Stomach (tissue), 9 donors: ENCODE results near the gene COLEC12. TPM values are rescaled to one million over a fixed set of nuclear protein-coding genes. Genes with fewer than 3 reads are reported as not detected.

Source experiments
- DNase-seq, 2 donors: peaks; one replicate each; pipeline versions ENCODE4 v3.0.0 to v3.0.0-alpha.2; 2013 to 2019
- H3K27ac ChIP-seq, 5 donors: fragments of 200-600 bp in 4 of 5; sonication (generic) in 4 of 5; one replicate each; pipeline ENCODE4 v1.5.1; 2013 to 2019; ENCODE audit warnings: mild to moderate bottlenecking in 1 of 5, moderate library complexity in 1 of 5
- H3K27me3 ChIP-seq, 3 donors: fragments of 200-600 bp; sonication (generic); one replicate each; pipeline ENCODE4 v1.5.1; 2017 to 2019; ENCODE audit warnings: mixed run types in 1 of 3
- H3K36me3 ChIP-seq, 4 donors: fragments of 200-600 bp; sonication (generic); 1 replicate in 3 of 4; 2 replicates in 1 of 4; pipeline ENCODE4 v1.5.1; 2016 to 2019
- H3K4me1 ChIP-seq, 4 donors: fragments of 200-600 bp; sonication (generic); one replicate each; pipeline ENCODE4 v1.5.1; 2016 to 2019
- H3K4me3 ChIP-seq, 4 donors: fragments of 200-600 bp; sonication (generic) in 3 of 4; one replicate each; pipeline ENCODE4 v1.5.1; 2016 to 2019; ENCODE audit warnings: mild to moderate bottlenecking in 1 of 4
- H3K9me3 ChIP-seq, 4 donors: fragments of 200-600 bp; sonication (generic); one replicate each; pipeline ENCODE4 v1.5.1; 2016 to 2019
- EP300 ChIP-seq: sonication (generic); formaldehyde crosslinking; IDR thresholded peaks from one replicate; pipeline ENCODE4 v1.6.1; 2017; ENCODE audit warnings: antibody characterized with exemption
- POLR2A ChIP-seq, 4 donors: fragments of 450-650 bp; IDR thresholded peaks; one replicate each; pipeline ENCODE4 v1.6.1; 2016; ENCODE audit warnings: antibody characterized with exemption in 4 of 4, control low read depth in 2 of 4, mild to moderate bottlenecking in 1 of 4, moderate library complexity in 1 of 4
- POLR2AphosphoS5 ChIP-seq, 3 donors: sonication (generic); formaldehyde crosslinking; IDR thresholded peaks; one replicate each; pipeline ENCODE4 v1.6.1; 2016; ENCODE audit warnings: antibody characterized with exemption in 3 of 3
- WGBS, 5 donors: extraction: QIAGEN DNeasy Blood & Tissue Kit in 3 of 5; methylation state at CpG; one replicate each; pipeline versions ENCODE4 v1.1.5 to v1.1.7; 2013 to 2018; 5-methylcytosine and 5-hydroxymethylcytosine counted together
- intact Hi-C: fragments of 100-400 bp; cut with DNase I; formaldehyde crosslinking; loops from one replicate; pipeline ENCODE4 v1.15.1; 2023; ENCODE audit warnings: low total_unique reads
- polyA plus RNA-seq, 3 donors: library from polyadenylated mRNA; stranded (reverse); fragments of 200-250 nt; gene quantifications; one replicate each; pipeline ENCODE4 v1.2.3, GENCODE V29; 2013
- total RNA-seq, 5 donors: library from RNA; depleted of rRNA; stranded (reverse); fragments of >200 nt; gene quantifications; one replicate each; pipeline versions ENCODE4 v1.1.0 to v1.2.3, GENCODE V29; 2014 to 2016
- TF ChIP-seq, protein P1 (sequence below), 7 experiments: fragments of 450-650 bp in 4 of 7; fragments of 200-600 bp in 3 of 7; sonication (generic) in 3 of 7; IDR thresholded peaks; one replicate each; pipeline ENCODE4 v1.5.1; 2016 to 2019; ENCODE audit warnings: antibody characterized with exemption in 7 of 7, control low read depth in 2 of 7, mild to moderate bottlenecking in 1 of 7
- donor health status: healthy with polysubstance abuse.
- donor health status: Bipolar disorder and iron deficiency.
- donor health status: healthy.

Gene COLEC12
- total and polyA plus RNA-seq, 8 donors: 1.7 to 37.5 (median 5.6) TPM

DNA sequence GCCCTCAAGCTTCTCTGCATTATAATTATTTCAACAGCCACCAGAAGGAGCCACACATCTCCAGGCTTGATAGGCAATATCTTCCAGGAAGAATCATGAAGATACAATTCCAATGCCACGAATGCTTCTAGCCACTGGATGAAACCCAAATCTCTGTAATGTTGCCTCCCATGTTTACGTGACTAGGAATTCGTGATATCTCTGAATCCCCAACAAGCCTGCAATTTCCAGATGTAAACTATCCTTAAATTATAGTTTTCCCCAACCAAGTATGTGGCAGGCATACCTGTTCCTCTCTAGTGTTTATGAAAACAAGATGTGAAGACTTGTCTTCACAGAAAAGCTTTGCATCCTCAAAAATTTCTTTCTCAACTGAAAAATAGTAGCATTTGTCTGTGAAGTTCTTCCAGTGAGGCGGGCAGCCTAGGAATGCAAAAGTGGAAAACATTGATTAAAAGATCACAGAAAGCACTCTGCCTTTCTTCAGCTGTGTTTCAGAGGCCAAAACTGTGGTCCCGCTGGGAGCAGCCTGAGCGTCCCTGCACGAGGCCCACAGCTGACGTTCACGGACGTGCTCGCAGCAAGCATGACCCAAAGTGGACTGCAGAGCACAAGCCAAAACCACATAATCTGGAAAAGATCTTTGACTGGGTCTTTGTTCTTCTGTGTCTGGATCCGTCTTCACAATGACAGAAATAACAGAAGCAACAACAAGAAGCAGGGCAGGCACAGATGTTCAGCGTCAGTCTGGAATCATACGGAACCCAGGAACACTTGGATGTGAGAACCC is 167.6 kb downstream of the COLEC12 start:
- intact Hi-C loops: no loop called here

DNA sequence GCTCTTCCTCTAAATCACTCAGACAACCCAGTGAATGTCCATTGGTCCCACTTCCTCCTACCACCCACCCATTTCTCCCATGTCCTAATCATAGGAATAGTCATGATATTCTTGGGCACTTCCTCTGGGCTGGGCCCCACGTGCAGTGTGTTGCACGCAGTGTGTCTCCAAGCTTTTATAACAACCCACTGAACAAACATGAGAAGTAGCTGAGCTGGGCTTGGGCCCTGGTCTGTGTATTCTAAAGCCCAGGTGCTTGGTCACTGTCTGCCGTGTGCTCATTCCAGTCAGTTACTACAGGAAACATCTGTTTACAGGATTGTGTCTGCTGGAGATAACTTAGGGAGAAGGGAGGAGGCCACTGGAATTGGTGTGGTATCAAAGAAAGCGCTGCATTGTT is 168.5 kb downstream of the COLEC12 start:
- H3K4me3 ChIP-seq: no peak overlapping the region
- H3K27me3 ChIP-seq: no peaks in the 10 kb centered on the region
- H3K9me3 ChIP-seq: no peaks in the 10 kb centered on the region
- 55 to 67% (median 65%) methylated on average over 4 of the region's 4 CpGs for WGBS, 5 donors
- TF ChIP-seq EP300 (no peak), POLR2AphosphoS5 (IDR thresholded peaks at IDR 0.05) (no peak), POLR2A (IDR thresholded peaks at IDR 0.05) (no peak)
- TF ChIP-seq, protein P1, sequence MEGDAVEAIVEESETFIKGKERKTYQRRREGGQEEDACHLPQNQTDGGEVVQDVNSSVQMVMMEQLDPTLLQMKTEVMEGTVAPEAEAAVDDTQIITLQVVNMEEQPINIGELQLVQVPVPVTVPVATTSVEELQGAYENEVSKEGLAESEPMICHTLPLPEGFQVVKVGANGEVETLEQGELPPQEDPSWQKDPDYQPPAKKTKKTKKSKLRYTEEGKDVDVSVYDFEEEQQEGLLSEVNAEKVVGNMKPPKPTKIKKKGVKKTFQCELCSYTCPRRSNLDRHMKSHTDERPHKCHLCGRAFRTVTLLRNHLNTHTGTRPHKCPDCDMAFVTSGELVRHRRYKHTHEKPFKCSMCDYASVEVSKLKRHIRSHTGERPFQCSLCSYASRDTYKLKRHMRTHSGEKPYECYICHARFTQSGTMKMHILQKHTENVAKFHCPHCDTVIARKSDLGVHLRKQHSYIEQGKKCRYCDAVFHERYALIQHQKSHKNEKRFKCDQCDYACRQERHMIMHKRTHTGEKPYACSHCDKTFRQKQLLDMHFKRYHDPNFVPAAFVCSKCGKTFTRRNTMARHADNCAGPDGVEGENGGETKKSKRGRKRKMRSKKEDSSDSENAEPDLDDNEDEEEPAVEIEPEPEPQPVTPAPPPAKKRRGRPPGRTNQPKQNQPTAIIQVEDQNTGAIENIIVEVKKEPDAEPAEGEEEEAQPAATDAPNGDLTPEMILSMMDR (IDR thresholded peaks at IDR 0.05): no peak
- H3K4me1 ChIP-seq: peaks cover 0 to 22% (median 10%) of the 10 kb centered on the region in 4 donors
- DNase-seq: peak in 1 of 2 donors; percentile 43
- peak overlapping the region in 1 of 5 donors; percentile 55 for H3K27ac ChIP-seq
- H3K36me3 ChIP-seq: no peaks in the 10 kb centered on the region
- intact Hi-C loops: no loop called here

More for the DNA sequence above, 167.6 kb downstream of the COLEC12 start:
- TF ChIP-seq POLR2AphosphoS5 (IDR thresholded peaks at IDR 0.05): no peak
- TF ChIP-seq, protein P1 (IDR thresholded peaks at IDR 0.05): no peak
- 57 to 80% (median 76%) methylated on average over 14 of the region's 14 CpGs for WGBS, 5 donors
- Histone ChIP-seq H3K9me3 (no peaks in the 10 kb centered on the region), H3K27me3 (no peaks in the 10 kb centered on the region), H3K36me3 (no peaks in the 10 kb centered on the region), H3K4me1 (peaks cover 0 to 22% (median 10%) of the 10 kb centered on the region in 4 donors), H3K4me3 (no peak overlapping the region), H3K27ac (peak overlapping the region in 1 of 5 donors; percentile 55)
- peak in 1 of 2 donors; percentile 64 for DNase-seq

DNA sequence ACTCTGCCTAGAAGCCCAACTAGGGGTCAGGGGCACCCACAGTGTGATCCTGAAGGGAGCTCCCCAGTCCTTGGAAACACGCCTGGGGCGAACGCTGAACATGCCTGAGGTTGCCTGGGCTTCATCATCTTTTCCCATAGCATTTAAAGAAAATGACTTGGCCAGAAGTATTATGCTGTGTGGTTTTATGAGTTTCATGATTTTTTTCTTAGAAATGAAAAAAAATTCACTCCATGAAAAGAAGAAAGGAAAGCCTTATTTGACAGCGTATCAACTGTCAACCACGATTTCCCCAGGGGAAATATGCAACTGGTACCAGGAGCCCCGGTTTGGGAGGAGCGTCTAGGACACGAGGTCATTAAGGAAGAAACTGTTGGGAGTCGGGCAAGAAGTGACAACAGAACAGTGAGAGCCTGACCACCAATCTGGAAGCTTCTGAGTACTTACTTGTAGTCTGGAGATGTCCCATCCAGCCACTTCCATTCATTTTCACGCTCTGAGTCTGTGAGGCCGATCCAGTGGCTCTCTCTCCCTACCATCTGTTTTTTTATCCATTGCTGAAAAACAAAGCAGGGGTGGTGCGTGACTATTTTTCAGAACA is 169.2 kb downstream of the COLEC12 start:
- H3K4me1 ChIP-seq: peaks cover 0 to 22% (median 10%) of the 10 kb centered on the region in 4 donors
- no peak overlapping the region for H3K4me3 ChIP-seq
- no peak for DNase-seq
- intact Hi-C loops: no loop called here
- TF ChIP-seq POLR2A (IDR thresholded peaks at IDR 0.05): no peak
- no peak for TF ChIP-seq POLR2AphosphoS5 (IDR thresholded peaks at IDR 0.05)
- no peak for TF ChIP-seq EP300
- peak overlapping the region in 1 of 5 donors; percentile 55 for H3K27ac ChIP-seq
- no peaks in the 10 kb centered on the region for H3K9me3 ChIP-seq
- H3K27me3 ChIP-seq: no peaks in the 10 kb centered on the region
- 58 to 76% (median 73%) methylated on average over 12 of the region's 12 CpGs for WGBS, 5 donors
- H3K36me3 ChIP-seq: no peaks in the 10 kb centered on the region

DNA sequence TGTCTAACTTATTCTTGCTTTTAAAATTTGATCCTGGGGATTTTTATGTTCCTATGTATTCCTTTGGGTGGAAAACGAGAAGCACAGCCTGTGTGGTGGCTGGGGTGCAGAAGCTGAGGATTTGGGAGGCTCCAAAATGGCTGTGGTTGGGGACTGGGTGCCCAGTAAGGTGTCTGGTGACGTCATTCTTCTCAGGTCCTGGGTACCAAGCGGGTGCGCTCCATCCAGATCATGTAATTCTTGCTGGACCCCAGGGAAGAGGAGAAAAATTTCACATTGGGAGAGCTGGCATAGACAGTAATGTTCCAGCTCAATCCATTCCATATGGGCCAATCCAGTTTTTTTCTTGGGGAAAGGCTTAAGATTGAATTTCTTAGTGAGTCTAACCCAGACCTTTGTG is 171.6 kb downstream of the COLEC12 start:
- Histone ChIP-seq H3K4me3 (no peak overlapping the region), H3K9me3 (no peaks in the 10 kb centered on the region), H3K27ac (no peak overlapping the region), H3K36me3 (no peaks in the 10 kb centered on the region), H3K4me1 (peaks cover 0 to 25% (median 10%) of the 10 kb centered on the region in 4 donors), H3K27me3 (no peaks in the 10 kb centered on the region)
- no peak for DNase-seq
- intact Hi-C loops: no loop called here
- WGBS, 5 donors: 89 to 91% (median 90%) methylated on average over 4 of the region's 4 CpGs
- no peak for TF ChIP-seq POLR2A (IDR thresholded peaks at IDR 0.05)
- TF ChIP-seq, protein P1 (IDR thresholded peaks at IDR 0.05): no peak
